ENCODE measurements around the gene MOGAT2. TPM values are rescaled to one million over a fixed set of nuclear protein-coding genes. Genes with fewer than 3 reads are reported as not detected.

The MOGAT2 gene
- total and polyA plus RNA-seq, 9 donors = 0.10 to 9.2 (median 2.0) TPM; not detected in 6

DNA sequence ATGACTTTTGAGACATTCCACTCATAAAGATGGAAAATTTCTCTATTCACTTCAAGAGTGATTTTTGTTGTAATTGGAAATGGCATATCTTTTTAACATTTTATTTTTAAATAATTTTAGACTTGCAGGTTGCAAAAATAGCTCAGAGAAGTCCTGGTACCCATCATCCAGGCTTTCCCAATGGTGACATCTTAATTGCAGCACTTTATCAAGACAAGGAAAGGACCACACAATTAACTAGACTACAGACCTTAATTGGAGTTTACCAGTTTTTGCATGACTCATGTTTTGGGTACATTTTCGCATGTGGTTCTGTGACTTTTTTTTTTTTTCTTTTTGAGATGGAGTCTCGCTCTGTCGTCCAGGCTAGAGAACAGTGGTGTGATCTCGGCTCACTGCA is 25.8 kb upstream of the MOGAT2 start:
- DNase-seq = no peak
- no peak overlapping the region for H3K27ac ChIP-seq (ENCODE audit: low read length)
- no peak overlapping the region for H3K4me3 ChIP-seq (ENCODE audit: low read length)
- no peaks in the 10 kb centered on the region for H3K4me1 ChIP-seq (ENCODE audit: control insufficient read depth, insufficient read depth, low read length)
- no peaks in the 10 kb centered on the region for H3K9me3 ChIP-seq (replicated peaks; ENCODE audit: control insufficient read depth, low read depth, low read length)
- peaks cover 8% of the 10 kb centered on the region for H3K27me3 ChIP-seq (ENCODE audit: control insufficient read depth, insufficient read depth, low read length)
- H3K36me3 ChIP-seq (ENCODE audit: control insufficient read depth, insufficient read depth, low read length) = no peaks in the 10 kb centered on the region
- WGBS (ENCODE audit: insufficient coverage) = 100% methylated on average over 1 of the region's 4 CpGs

DNA sequence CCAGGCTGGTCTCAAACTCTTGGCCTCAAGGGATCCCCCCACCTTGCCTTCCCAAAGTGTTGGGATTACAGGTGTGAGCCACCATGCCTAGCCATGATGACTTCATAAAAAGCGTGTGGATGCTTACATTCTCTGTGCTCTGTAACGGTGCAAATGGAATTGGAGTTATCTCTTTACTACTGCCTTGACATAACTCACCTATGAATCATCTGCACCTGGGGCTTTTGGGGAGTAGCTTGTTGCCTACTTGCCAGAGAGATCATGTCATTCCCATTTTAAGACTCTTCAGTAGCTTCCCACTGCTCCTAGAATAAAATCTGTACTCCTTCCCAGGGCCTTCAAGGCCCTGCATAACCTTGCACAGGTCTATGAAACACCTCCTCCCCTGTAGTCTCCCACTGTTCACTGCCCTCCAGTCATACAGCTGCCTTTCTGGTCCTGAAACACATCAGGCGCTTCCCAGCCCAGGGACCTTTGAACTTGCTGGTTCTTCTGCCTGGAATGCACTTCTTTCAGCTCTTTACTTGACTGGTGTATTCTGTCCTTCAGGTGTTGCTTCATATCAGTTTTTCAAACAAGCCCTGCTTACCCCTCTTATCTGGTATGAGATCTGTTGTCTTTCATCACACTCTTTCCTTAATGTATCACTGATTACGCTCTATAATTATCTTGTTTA is 19.6 kb upstream of the MOGAT2 start:
- peaks cover 3% of the 10 kb centered on the region for H3K27me3 ChIP-seq (ENCODE audit: control insufficient read depth, insufficient read depth, low read length)
- no peaks in the 10 kb centered on the region for H3K9me3 ChIP-seq (replicated peaks; ENCODE audit: control insufficient read depth, low read depth, low read length)
- no peak for DNase-seq
- no peak overlapping the region for H3K4me3 ChIP-seq (ENCODE audit: low read length)
- no peaks in the 10 kb centered on the region for H3K4me1 ChIP-seq (ENCODE audit: control insufficient read depth, insufficient read depth, low read length)
- H3K36me3 ChIP-seq (ENCODE audit: control insufficient read depth, insufficient read depth, low read length) = no peaks in the 10 kb centered on the region
- H3K27ac ChIP-seq (ENCODE audit: low read length) = no peak overlapping the region
- WGBS (ENCODE audit: insufficient coverage) = 75% methylated on average over 1 of the region's 4 CpGs

DNA sequence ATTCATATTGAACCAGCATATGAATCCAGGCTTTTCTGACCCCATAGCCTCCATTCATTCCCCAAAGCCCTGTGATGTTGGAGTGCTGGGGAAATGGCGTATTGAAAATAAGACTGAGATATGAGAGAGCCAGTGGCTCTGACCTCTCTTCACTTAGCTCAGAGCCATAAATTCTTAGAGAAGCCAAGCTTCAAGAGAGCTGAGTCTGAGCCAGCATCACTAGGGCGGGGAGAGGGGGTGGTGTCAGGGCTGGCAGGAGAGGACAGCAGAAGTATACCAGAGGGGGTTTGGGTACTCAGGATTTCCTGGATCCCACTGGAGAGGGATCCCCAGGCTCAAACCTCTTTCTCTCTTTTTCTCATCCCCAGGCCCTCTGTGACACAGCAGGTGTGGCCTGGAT is 16.7 kb upstream of the MOGAT2 start:
- no CpG with 5 or more reads among the region's 2 CpGs for WGBS (ENCODE audit: insufficient coverage)
- no peaks in the 10 kb centered on the region for H3K4me1 ChIP-seq (ENCODE audit: control insufficient read depth, insufficient read depth, low read length)
- H3K9me3 ChIP-seq (replicated peaks; ENCODE audit: control insufficient read depth, low read depth, low read length) = no peaks in the 10 kb centered on the region
- H3K36me3 ChIP-seq (ENCODE audit: control insufficient read depth, insufficient read depth, low read length) = no peaks in the 10 kb centered on the region
- H3K27me3 ChIP-seq (ENCODE audit: control insufficient read depth, insufficient read depth, low read length) = peaks cover 3% of the 10 kb centered on the region
- DNase-seq = peak; percentile 20
- H3K27ac ChIP-seq (ENCODE audit: low read length) = no peak overlapping the region
- H3K4me3 ChIP-seq (ENCODE audit: low read length) = no peak overlapping the region

DNA sequence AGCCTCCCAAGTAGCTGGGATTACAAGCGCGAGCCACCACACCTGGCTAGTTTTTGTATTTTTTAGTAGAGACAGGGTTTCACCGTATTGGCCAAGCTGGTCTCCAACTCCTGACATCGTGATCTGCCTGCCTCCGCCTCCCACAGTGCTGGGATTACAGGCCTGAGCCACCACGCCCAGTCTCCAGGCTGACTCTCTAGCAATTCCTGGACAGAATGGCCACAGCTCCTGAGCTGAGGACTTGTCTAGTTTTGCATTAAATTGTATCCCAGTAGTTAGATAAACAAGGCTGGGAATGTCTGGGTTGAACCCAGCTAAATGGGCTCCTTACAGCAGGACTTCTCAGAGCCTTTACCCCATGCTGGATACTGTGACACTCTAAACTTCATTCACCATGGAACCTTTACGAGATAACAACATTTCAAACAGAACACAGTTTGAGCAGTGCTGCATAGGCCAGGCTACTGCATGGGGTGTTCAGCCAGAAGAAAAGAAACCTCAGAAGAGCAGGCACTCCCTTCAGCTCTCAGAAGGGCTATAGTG is 13.9 kb upstream of the MOGAT2 start:
- no peaks in the 10 kb centered on the region for H3K27me3 ChIP-seq (ENCODE audit: control insufficient read depth, insufficient read depth, low read length)
- 90% methylated on average over 4 of the region's 7 CpGs for WGBS (ENCODE audit: insufficient coverage)
- H3K36me3 ChIP-seq (ENCODE audit: control insufficient read depth, insufficient read depth, low read length) = no peaks in the 10 kb centered on the region
- H3K4me3 ChIP-seq (ENCODE audit: low read length) = no peak overlapping the region
- DNase-seq = no peak
- H3K27ac ChIP-seq (ENCODE audit: low read length) = no peak overlapping the region
- H3K4me1 ChIP-seq (ENCODE audit: control insufficient read depth, insufficient read depth, low read length) = no peaks in the 10 kb centered on the region
- peaks cover 2% of the 10 kb centered on the region for H3K9me3 ChIP-seq (replicated peaks; ENCODE audit: control insufficient read depth, low read depth, low read length)

DNA sequence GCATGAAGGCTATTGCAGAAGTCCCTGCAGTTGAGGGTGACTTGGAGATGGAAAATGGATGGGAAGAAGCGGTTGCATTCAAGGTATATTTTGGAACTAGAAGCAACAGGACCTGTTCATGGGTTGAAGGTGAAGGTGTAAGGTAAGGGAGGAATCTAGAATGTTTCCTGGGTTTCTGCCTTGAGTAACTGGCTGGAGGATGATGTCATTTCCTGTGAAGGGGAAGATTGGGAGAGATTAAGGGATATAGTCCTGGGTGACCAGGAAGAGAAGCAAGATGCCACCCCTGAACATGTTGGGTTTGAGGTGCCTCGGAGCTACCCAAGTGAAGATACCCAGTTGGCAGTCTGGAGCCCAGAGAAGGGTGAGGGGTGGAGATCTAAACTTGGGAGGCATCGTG is 12.1 kb upstream of the MOGAT2 start:
- no peaks in the 10 kb centered on the region for H3K27me3 ChIP-seq (ENCODE audit: control insufficient read depth, insufficient read depth, low read length)
- DNase-seq = no peak
- H3K36me3 ChIP-seq (ENCODE audit: control insufficient read depth, insufficient read depth, low read length) = no peaks in the 10 kb centered on the region
- H3K4me1 ChIP-seq (ENCODE audit: control insufficient read depth, insufficient read depth, low read length) = no peaks in the 10 kb centered on the region
- peaks cover 2% of the 10 kb centered on the region for H3K9me3 ChIP-seq (replicated peaks; ENCODE audit: control insufficient read depth, low read depth, low read length)
- H3K4me3 ChIP-seq (ENCODE audit: low read length) = no peak overlapping the region
- no peak overlapping the region for H3K27ac ChIP-seq (ENCODE audit: low read length)
- 89% methylated on average over 3 of the region's 3 CpGs for WGBS (ENCODE audit: insufficient coverage)

DNA sequence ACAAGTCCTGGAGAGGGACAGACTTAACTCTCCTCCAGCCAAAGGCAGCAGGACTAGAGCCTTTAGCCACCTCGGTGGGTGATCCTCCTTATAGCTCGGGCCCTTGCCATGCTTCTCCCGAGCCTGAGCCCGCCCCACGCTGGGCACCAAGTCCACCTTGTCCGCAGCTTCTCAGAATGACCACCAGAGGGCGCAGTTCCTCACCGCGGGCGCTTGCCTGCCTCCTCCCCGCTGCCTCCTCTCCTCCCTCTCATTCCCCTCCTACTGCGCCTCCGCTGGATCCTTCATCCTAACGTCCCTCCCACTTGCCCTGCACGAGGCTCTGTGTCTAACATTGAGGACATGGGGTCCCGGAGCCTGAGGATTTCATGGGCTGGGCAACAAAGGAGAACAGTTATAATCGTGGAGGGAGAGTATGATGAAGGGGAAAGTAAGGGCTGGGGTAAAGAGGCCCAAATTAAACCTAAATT is 11.3 kb upstream of the MOGAT2 start:
- Histone ChIP-seq H3K4me1 (ENCODE audit: control insufficient read depth, insufficient read depth, low read length) (no peaks in the 10 kb centered on the region), H3K9me3 (replicated peaks; ENCODE audit: control insufficient read depth, low read depth, low read length) (peaks cover 2% of the 10 kb centered on the region), H3K27ac (ENCODE audit: low read length) (no peak overlapping the region), H3K4me3 (ENCODE audit: low read length) (no peak overlapping the region), H3K36me3 (ENCODE audit: control insufficient read depth, insufficient read depth, low read length) (no peaks in the 10 kb centered on the region), H3K27me3 (ENCODE audit: control insufficient read depth, insufficient read depth, low read length) (no peaks in the 10 kb centered on the region)
- 2% methylated on average over 13 of the region's 17 CpGs for WGBS (ENCODE audit: insufficient coverage)
- DNase-seq = peak; percentile 64

DNA sequence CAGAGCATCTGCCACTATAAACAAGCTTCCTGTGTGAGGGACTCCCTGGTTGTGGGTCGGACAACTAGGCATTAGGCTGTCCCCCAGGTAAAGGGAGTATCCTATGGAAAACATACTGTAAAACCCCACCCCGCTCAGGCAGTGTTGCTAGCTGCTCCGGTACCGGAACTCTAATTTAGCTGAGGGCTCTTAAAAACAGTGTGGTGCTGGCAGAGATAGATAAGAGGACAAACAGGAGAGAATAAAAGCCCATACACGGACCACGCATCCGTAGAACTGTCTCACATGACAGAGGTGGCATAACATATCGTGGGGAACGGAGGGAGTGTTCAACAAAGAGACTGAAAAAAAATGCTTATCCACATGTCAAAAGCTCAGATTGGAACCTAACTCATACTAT is 3.4 kb upstream of the MOGAT2 start:
- no peaks in the 10 kb centered on the region for H3K9me3 ChIP-seq (replicated peaks; ENCODE audit: control insufficient read depth, low read depth, low read length)
- no peaks in the 10 kb centered on the region for H3K4me1 ChIP-seq (ENCODE audit: control insufficient read depth, insufficient read depth, low read length)
- no peaks in the 10 kb centered on the region for H3K27me3 ChIP-seq (ENCODE audit: control insufficient read depth, insufficient read depth, low read length)
- no peak overlapping the region for H3K27ac ChIP-seq (ENCODE audit: low read length)
- DNase-seq = no peak
- WGBS (ENCODE audit: insufficient coverage) = 83% methylated on average over 4 of the region's 9 CpGs
- no peak overlapping the region for H3K4me3 ChIP-seq (ENCODE audit: low read length)
- H3K36me3 ChIP-seq (ENCODE audit: control insufficient read depth, insufficient read depth, low read length) = no peaks in the 10 kb centered on the region

DNA sequence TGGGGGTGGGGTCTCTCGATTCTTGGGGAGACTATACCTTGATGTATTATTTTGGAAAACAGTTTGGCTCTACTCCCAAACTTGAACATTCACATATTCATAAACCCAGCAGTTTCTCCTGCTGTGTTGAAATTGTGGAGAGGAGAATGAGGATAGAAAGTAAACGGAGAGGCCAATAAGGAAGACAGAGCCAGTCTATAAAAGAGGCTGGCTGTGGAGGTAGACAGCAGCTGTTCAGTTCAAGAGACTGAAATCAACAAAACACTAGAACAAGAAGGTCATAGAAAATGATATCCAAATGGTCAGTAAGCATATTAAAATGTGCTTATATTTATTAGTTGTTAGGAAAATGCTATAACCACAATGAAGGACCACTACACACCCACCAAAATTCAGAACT is 1.9 kb upstream of the MOGAT2 start:
- Histone ChIP-seq H3K4me3 (ENCODE audit: low read length) (no peak overlapping the region), H3K4me1 (ENCODE audit: control insufficient read depth, insufficient read depth, low read length) (no peaks in the 10 kb centered on the region), H3K9me3 (replicated peaks; ENCODE audit: control insufficient read depth, low read depth, low read length) (no peaks in the 10 kb centered on the region), H3K27ac (ENCODE audit: low read length) (no peak overlapping the region), H3K36me3 (ENCODE audit: control insufficient read depth, insufficient read depth, low read length) (no peaks in the 10 kb centered on the region), H3K27me3 (ENCODE audit: control insufficient read depth, insufficient read depth, low read length) (no peaks in the 10 kb centered on the region)
- WGBS (ENCODE audit: insufficient coverage) = no CpG with 5 or more reads among the region's 2 CpGs
- no peak for DNase-seq

DNA sequence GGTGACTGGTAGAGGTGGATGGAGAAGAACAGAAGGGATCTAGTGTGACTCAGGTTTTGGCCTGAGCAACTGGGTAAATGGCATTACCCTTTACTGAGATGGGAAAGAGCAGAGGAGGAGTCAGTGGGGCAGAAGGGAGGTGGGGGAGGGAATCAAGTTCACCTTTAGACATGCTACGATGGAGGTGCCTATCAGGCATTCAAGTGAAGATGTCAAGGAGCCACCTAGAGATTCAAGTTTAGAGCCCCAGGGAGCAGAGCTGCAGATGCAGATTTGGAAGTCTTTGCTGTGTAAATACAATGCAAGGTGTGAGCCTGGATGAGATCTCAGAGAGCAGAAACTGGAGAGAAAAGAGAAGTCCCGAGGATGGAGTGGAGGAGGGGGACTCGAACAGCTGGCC is 979 bp upstream of the MOGAT2 start:
- WGBS (ENCODE audit: insufficient coverage) = 33% methylated on average over 3 of the region's 3 CpGs
- no peak for DNase-seq
- H3K4me1 ChIP-seq (ENCODE audit: control insufficient read depth, insufficient read depth, low read length) = no peaks in the 10 kb centered on the region

DNA sequence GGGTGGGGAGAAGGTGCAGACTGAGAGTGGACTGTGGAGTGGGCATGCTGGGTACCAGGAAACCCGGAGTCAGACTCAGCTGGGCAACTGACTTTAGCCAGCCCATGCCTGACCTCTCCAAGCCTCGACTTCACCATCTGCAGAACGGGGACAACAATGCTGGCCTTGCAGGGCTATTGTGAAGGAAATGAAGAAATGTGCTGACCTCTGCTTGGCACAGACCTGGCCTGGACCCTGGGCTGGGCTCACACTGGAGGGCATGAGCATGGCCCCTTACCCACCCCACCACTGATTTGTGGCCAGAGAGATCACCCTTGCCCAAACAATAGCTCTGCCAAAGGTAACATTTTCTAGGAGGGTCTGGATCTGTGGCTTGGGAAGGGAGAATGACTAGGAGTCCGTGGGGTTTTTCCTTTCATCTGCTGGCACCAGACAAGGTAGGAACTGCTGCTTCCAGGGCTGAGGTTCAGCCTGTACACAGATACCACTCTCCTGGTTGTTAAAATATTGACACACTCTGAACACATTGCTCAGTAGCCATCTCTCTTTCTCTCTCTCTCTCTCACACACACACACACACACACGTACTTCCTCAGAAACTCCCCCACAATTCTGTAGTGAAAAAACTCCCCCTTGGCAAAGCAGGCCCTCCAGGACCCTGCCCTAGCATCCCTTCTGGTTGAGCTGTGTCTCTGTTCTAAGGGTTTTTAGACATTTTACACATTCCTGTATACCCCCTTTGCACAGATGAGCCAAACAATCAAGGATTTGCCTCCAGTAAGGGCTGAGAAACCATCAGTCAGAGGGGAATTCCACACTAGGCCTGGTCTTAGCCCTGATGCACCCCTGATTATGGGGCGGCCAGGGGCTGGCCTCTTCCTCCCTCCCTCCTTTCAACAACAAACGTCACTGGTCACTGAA is 1.0 kb downstream of the MOGAT2 start:
- no peaks in the 10 kb centered on the region for H3K4me1 ChIP-seq (ENCODE audit: control insufficient read depth, insufficient read depth, low read length)
- no peaks in the 10 kb centered on the region for H3K27me3 ChIP-seq (ENCODE audit: control insufficient read depth, insufficient read depth, low read length)
- H3K4me3 ChIP-seq (ENCODE audit: low read length) = no peak overlapping the region
- no peak for DNase-seq
- H3K9me3 ChIP-seq (replicated peaks; ENCODE audit: control insufficient read depth, low read depth, low read length) = no peaks in the 10 kb centered on the region
- no peak overlapping the region for H3K27ac ChIP-seq (ENCODE audit: low read length)
- 68% methylated on average over 3 of the region's 7 CpGs for WGBS (ENCODE audit: insufficient coverage)
- no peaks in the 10 kb centered on the region for H3K36me3 ChIP-seq (ENCODE audit: control insufficient read depth, insufficient read depth, low read length)

More for the DNA sequence above, 979 bp upstream of the MOGAT2 start:
- Histone ChIP-seq H3K27me3 (ENCODE audit: control insufficient read depth, insufficient read depth, low read length) (no peaks in the 10 kb centered on the region), H3K36me3 (ENCODE audit: control insufficient read depth, insufficient read depth, low read length) (no peaks in the 10 kb centered on the region), H3K4me3 (ENCODE audit: low read length) (no peak overlapping the region), H3K9me3 (replicated peaks; ENCODE audit: control insufficient read depth, low read depth, low read length) (no peaks in the 10 kb centered on the region), H3K27ac (ENCODE audit: low read length) (no peak overlapping the region)

Data from muscle of leg (tissue), 11 donors.